Ishikawa (cell line): ENCODE data around the gene AVEN.

Experiments
- CREB1 ChIP-seq: IDR thresholded peaks from 2 replicates; pipeline ENCODE4 v1.6.1; 2012; ENCODE audit warnings: low read depth
- EGR1 ChIP-seq: IDR thresholded peaks from 2 replicates; pipeline ENCODE4 v1.6.1; 2012
- FOXM1 ChIP-seq: IDR thresholded peaks from 2 replicates; pipeline ENCODE4 v1.6.1; 2012; ENCODE audit warnings: low read depth, borderline replicate concordance
- YY1 ChIP-seq: IDR thresholded peaks from 2 replicates; pipeline ENCODE4 v1.6.1; 2012; ENCODE audit warnings: low read depth
- ZBTB7A ChIP-seq: IDR thresholded peaks from 2 replicates; pipeline ENCODE4 v1.6.1; 2012; ENCODE audit warnings: low read depth
- TF ChIP-seq, protein P1 (sequence below): IDR thresholded peaks from 2 replicates; pipeline ENCODE4 v1.6.1; 2012

GRCh38 chr15:34065261-34065660 is 26.3 kb upstream of the AVEN start:
- TF ChIP-seq, protein P1, sequence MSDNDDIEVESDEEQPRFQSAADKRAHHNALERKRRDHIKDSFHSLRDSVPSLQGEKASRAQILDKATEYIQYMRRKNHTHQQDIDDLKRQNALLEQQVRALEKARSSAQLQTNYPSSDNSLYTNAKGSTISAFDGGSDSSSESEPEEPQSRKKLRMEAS, result no peak
- TF ChIP-seq EGR1 (no peak), ZBTB7A (no peak), YY1 (no peak), FOXM1 (no peak), CREB1 (no peak)
